OCI-LY7 (cell line): ENCODE data around the gene MAN1C1. TPM values are rescaled to one million over a fixed set of nuclear protein-coding genes. Genes with fewer than 3 reads are reported as not detected.

Experiments used
- BruUV-seq: library from RNA; stranded (reverse); fragments of 400-500 nt; replicated peaks from 2 replicates; lab custom pipeline; 2021; lab: Mats Ljungman, UMichigan
- CTCF ChIA-PET: fragments of 300-600 bp; sonication (Branson Sonifier 250); formaldehyde crosslinking; loops from one replicate; lab custom pipeline; 2022; ENCODE audit warnings: antibody characterized with exemption; ENCODE audit not compliant: unreplicated experiment; lab: Charles Lee
- POLR2A ChIA-PET: fragments of 300-600 bp; sonication (Branson Sonifier 250); formaldehyde crosslinking; loops from one replicate; lab custom pipeline; 2022; ENCODE audit warnings: antibody characterized with exemption; lab: Charles Lee
- DNase-seq: peaks from one replicate; pipeline ENCODE4 v3.0.0-alpha.2; 2015; ENCODE audit warnings: low spot score
- H2AFZ ChIP-seq: fragments of 200-600 bp; sonication (generic), shearing (Covaris generic); 2 replicates; pipeline ENCODE4 v1.6.1; 2014; ENCODE audit warnings: mild to moderate bottlenecking, antibody characterized with exemption, low read length, moderate library complexity
- H3K27ac ChIP-seq: fragments of 200-600 bp; sonication (generic); 2 replicates; pipeline ENCODE4 v1.5.1; 2014; ENCODE audit warnings: mixed run types, low read depth, mild to moderate bottlenecking, moderate library complexity, low read length, inconsistent platforms; ENCODE audit not compliant: poor library complexity, severe bottlenecking
- H3K36me3 ChIP-seq: fragments of 200-600 bp; sonication (generic); 2 replicates; pipeline ENCODE4 v1.6.1; 2014; ENCODE audit warnings: mild to moderate bottlenecking, antibody characterized with exemption, low read length, moderate library complexity, mixed read lengths; ENCODE audit not compliant: insufficient read depth
- H3K4me1 ChIP-seq: fragments of 200-600 bp; sonication (generic); 2 replicates; pipeline ENCODE4 v1.5.1; 2014; ENCODE audit warnings: mild to moderate bottlenecking, low read length; ENCODE audit not compliant: insufficient read depth, poor library complexity, severe bottlenecking
- H3K4me2 ChIP-seq: fragments of 200-600 bp; sonication (generic); 2 replicates; pipeline ENCODE4 v1.6.1; 2014; ENCODE audit warnings: mild to moderate bottlenecking, low read length
- H3K4me3 ChIP-seq: fragments of 200-600 bp; sonication (generic); 2 replicates; pipeline ENCODE4 v1.5.1; 2014; ENCODE audit warnings: mild to moderate bottlenecking, low read depth, low read length; ENCODE audit not compliant: poor library complexity, severe bottlenecking
- H3K79me2 ChIP-seq: fragments of 200-600 bp; sonication (generic); 2 replicates; pipeline ENCODE4 v1.6.1; 2016; ENCODE audit warnings: low read depth, mild to moderate bottlenecking, low read length, moderate library complexity, mixed read lengths; ENCODE audit not compliant: insufficient read depth
- H3K9me2 ChIP-seq: fragments of 200-600 bp; sonication (generic); 2 replicates; pipeline ENCODE4 v1.6.1; 2016; ENCODE audit warnings: mild to moderate bottlenecking, low read length, mixed read lengths; ENCODE audit not compliant: insufficient read depth
- H3K9me3 ChIP-seq: fragments of 200-600 bp; sonication (generic); 2 replicates; pipeline ENCODE4 v1.6.1; 2014; ENCODE audit warnings: mild to moderate bottlenecking, mixed run types, low read length, mixed read lengths
- H4K20me1 ChIP-seq: fragments of 200-600 bp; sonication (generic); 2 replicates; pipeline ENCODE4 v1.6.1; 2014; ENCODE audit warnings: mild to moderate bottlenecking, antibody characterized with exemption, low read length, moderate library complexity, mixed read lengths; ENCODE audit not compliant: insufficient read depth
- CTCF ChIP-seq: fragments of 200-600 bp; sonication (generic); conservative IDR thresholded peaks from 2 replicates; pipeline ENCODE4 v1.5.1; 2014; ENCODE audit warnings: mild to moderate bottlenecking, antibody characterized with exemption, low read length, moderate library complexity, mixed read lengths
- EZH2phosphoT487 ChIP-seq: fragments of 200-600 bp; sonication (generic); IDR thresholded peaks from 2 replicates; pipeline ENCODE4 v1.6.1; 2018; ENCODE audit warnings: low read depth, borderline replicate concordance, mild to moderate bottlenecking, mixed run types, antibody characterized with exemption, low read length, moderate library complexity, mixed read lengths
- intact Hi-C: fragments of 100-400 bp; cut with micrococcal nuclease; formaldehyde crosslinking; loops from one replicate; pipeline ENCODE4 v1.10.0; 2022; ENCODE audit not compliant: unreplicated experiment
- total RNA-seq, 2 experiments: library from RNA; depleted of rRNA in 1 of 2; stranded (reverse); fragments of >200 nt in 1 of 2; shearing (Covaris generic) in 1 of 2; gene quantifications; 2 replicates each; pipeline ENCODE4 v1.2.3, GENCODE V29; 2014 to 2022

Gene MAN1C1
- total RNA-seq, 2 experiments from 2014 or later: 3.0 to 4.9 TPM

- H3K4me3 ChIP-seq: no peak overlapping the region
- DNase-seq: no peak
- no peaks in the 10 kb centered on the region for H4K20me1 ChIP-seq
- BruUV-seq: no TSS peak
- H3K36me3 ChIP-seq: no peaks in the 10 kb centered on the region
- H2AFZ ChIP-seq: peak overlapping the region; percentile 74
- H3K27ac ChIP-seq: peak overlapping the region; percentile 29
- peaks cover 68% of the 10 kb centered on the region for H3K4me1 ChIP-seq
- H3K9me3 ChIP-seq: no peaks in the 10 kb centered on the region
- H3K9me2 ChIP-seq: no peaks in the 10 kb centered on the region
- no peaks in the 10 kb centered on the region for H3K79me2 ChIP-seq
- intact Hi-C loops: loop anchor here (5.0 kb wide), 3 partner anchors 52 to 198 kb away; no protein-coding TSS in a partner anchor
- no peak for TF ChIP-seq CTCF
- POLR2A ChIA-PET: interaction anchor here (1.2 kb wide), 1 partner anchor 48 kb away, joined by 3 read pairs; no protein-coding TSS in a partner anchor
- H3K4me2 ChIP-seq: peak overlapping the region; percentile 89
- CTCF ChIA-PET: no interaction called here
Observed at GRCh38 chr1:25614501-25615171, 2.0 kb upstream of the MAN1C1 start.

- intact Hi-C loops: loop anchor here (5.0 kb wide), 3 partner anchors 53 to 197 kb away; no protein-coding TSS in a partner anchor
- Histone ChIP-seq H3K4me3 (peak overlapping the region; percentile 74), H3K79me2 (no peaks in the 10 kb centered on the region), H2AFZ (peak overlapping the region; percentile 74; the same call in 1 of the 2 replicates), H3K9me2 (no peaks in the 10 kb centered on the region), H3K9me3 (no peaks in the 10 kb centered on the region), H3K36me3 (no peaks in the 10 kb centered on the region), H3K27ac (peak overlapping the region; percentile 29), H3K4me2 (peak overlapping the region; percentile 89), H3K4me1 (peaks cover 66% of the 10 kb centered on the region), H4K20me1 (no peaks in the 10 kb centered on the region)
- TF ChIP-seq CTCF: no peak
- TF ChIP-seq EZH2phosphoT487: no peak
- BruUV-seq: no TSS peak
- ChIA-PET POLR2A (interaction anchor here (1.2 kb wide), 1 partner anchor 49 kb away, joined by 3 read pairs; no protein-coding TSS in a partner anchor), CTCF (no interaction called here)
- no peak for DNase-seq
Observed at GRCh38 chr1:25615172-25615541, 1.4 kb upstream of the MAN1C1 start.

- Histone ChIP-seq H3K36me3 (no peaks in the 10 kb centered on the region), H3K9me2 (no peaks in the 10 kb centered on the region), H3K4me1 (peaks cover 66% of the 10 kb centered on the region), H2AFZ (peak overlapping the region; percentile 63), H3K4me3 (peak overlapping the region; percentile 74), H3K79me2 (no peaks in the 10 kb centered on the region), H3K9me3 (no peaks in the 10 kb centered on the region), H4K20me1 (no peaks in the 10 kb centered on the region), H3K27ac (peak overlapping the region; percentile 35), H3K4me2 (peak overlapping the region; percentile 89)
- TF ChIP-seq EZH2phosphoT487: no peak
- no peak for TF ChIP-seq CTCF
- intact Hi-C loops: loop anchor here (2.0 to 5.0 kb wide), 4 partner anchors 53 to 197 kb away; no protein-coding TSS in a partner anchor
- ChIA-PET POLR2A (interaction anchor here (1.2 kb wide), 1 partner anchor 49 kb away, joined by 3 read pairs; no protein-coding TSS in a partner anchor), CTCF (no interaction called here)
- BruUV-seq: no TSS peak
- DNase-seq: no peak
Observed at GRCh38 chr1:25615563-25616094, 962 bp upstream of the MAN1C1 start.
